Heart left ventricle (tissue), 16 donors: Measurements from ENCODE around the gene URM1. TPM values are rescaled to one million over a fixed set of nuclear protein-coding genes. Genes with fewer than 3 reads are reported as not detected.

Source experiments
- ATAC-seq, 4 donors: fragments of 200-7000 bp; cut with Tn5 transposase; one replicate each; pipeline ENCODE4 v1.9.1; 2020 to 2022; ENCODE audit warnings: moderate library complexity in 4 of 4, mild to moderate bottlenecking in 3 of 4, moderate number of reproducible peaks in 1 of 4
- DNase-seq, 5 donors: peaks; one replicate each; pipeline ENCODE4 v3.0.0-alpha.2; 2020
- H3K27ac ChIP-seq, 12 donors: fragments of 200-600 bp; sonication (generic) in 4 of 12; one replicate each; pipeline versions ENCODE4 v1.5.0 to v1.8.0; 2016 to 2022; ENCODE audit warnings: mild to moderate bottlenecking in 2 of 12
- H3K27me3 ChIP-seq, 9 donors: fragments of 200-600 bp; sonication (generic) in 2 of 9; one replicate each; pipeline versions ENCODE4 v1.5.1 to v1.8.0; 2016 to 2022; ENCODE audit warnings: mild to moderate bottlenecking in 3 of 9
- H3K36me3 ChIP-seq, 9 donors: fragments of 200-600 bp; sonication (generic) in 2 of 9; one replicate each; pipeline versions ENCODE4 v1.5.0 to v1.8.0; 2018 to 2022; ENCODE audit warnings: mild to moderate bottlenecking in 2 of 9
- H3K4me1 ChIP-seq, 12 donors: fragments of 200-600 bp; sonication (generic) in 4 of 12; one replicate each; pipeline versions ENCODE4 v1.5.0 to v1.8.0; 2016 to 2022; ENCODE audit warnings: mild to moderate bottlenecking in 3 of 12
- H3K4me3 ChIP-seq, 12 donors: fragments of 200-600 bp; sonication (generic) in 4 of 12; one replicate each; pipeline versions ENCODE4 v1.5.0 to v1.8.0; 2017 to 2022; ENCODE audit warnings: mild to moderate bottlenecking in 9 of 12, moderate library complexity in 4 of 12
- H3K9me3 ChIP-seq, 12 donors: fragments of 200-600 bp; sonication (generic) in 4 of 12; one replicate each; pipeline versions ENCODE4 v1.5.0 to v1.8.0; 2016 to 2022; ENCODE audit warnings: mild to moderate bottlenecking in 1 of 12
- CTCF ChIP-seq, 12 donors: fragments of 200-600 bp; sonication (generic) in 4 of 12; IDR thresholded peaks; one replicate each; pipeline versions ENCODE4 v1.5.0 to v1.8.0; 2018 to 2022; ENCODE audit warnings: antibody characterized with exemption in 12 of 12, mild to moderate bottlenecking in 5 of 12
- POLR2A ChIP-seq, 2 donors: fragments of 450-650 bp; IDR thresholded peaks; one replicate each; pipeline ENCODE4 v1.6.1; 2017; ENCODE audit warnings: antibody characterized with exemption in 2 of 2, mild to moderate bottlenecking in 2 of 2, moderate library complexity in 2 of 2
- WGBS, 4 donors: extraction: QIAGEN DNeasy Blood & Tissue Kit in 2 of 4; methylation state at CpG; one replicate each; pipeline versions ENCODE4 v1.1.5 to v1.1.7; 2013 to 2018; 5-methylcytosine and 5-hydroxymethylcytosine counted together
- intact Hi-C, 10 donors: fragments of 100-400 bp; cut with DNase I; formaldehyde crosslinking; loops; one replicate each; pipeline versions ENCODE4 v1.11.1 to v1.14.2; 2022
- polyA plus RNA-seq, 2 donors: library from polyadenylated mRNA; stranded (reverse); fragments of 200-250 nt; gene quantifications; one replicate each; pipeline ENCODE4 v1.2.3, GENCODE V29; 2013
- total RNA-seq, 9 donors: library from RNA; depleted of rRNA in 2 of 9; stranded (reverse); fragments of >200 nt in 2 of 9; fragmentation: NEBNext Ultra II Directional in 3 of 9; extraction: Animal tissue kit (Norgen Biotek cat#: 25700) in 3 of 9; gene quantifications; one replicate each; pipeline versions ENCODE4 v1.1.0 to v1.2.4, GENCODE V29; 2016 to 2023
- donor health status: ischemic (EF 13 %, LVEDD 7.1; RV severe dilation, severe dysfunction).
- donor health status: healthy with polysubstance abuse.
- donor health status: DM: no; HTN: yes; CAD: no.
- donor health status: DM: no; HTN: no; CAD: no.
- donor health status: ischemic (EF 25% LVEDD 6.9; RV normal size, moderate dysfunction).
- donor health status: ischemic (EF 25% LVEDD 5.7; RV mildly dilated, moderate dysfunction).
- donor health status: healthy.
- donor health status: DM: yes; HTN: yes; CAD: no.
- donor health status: ischemic (EF 35%, LVEDD 5.7; RV mildly dilated, moderate dysfunction).
- donor health status: nonischemic (EF 11% LVEDD 7.7; RV severe dilation, severe dysfunction).
- donor health status: DM: yes; HTN: yes; CAD: no.
- donor health status: PGD.
- donor health status: ischemic (EF 29% LVEDD 5.4; RV normal size, mild dysfunction).
- donor health status: nonischemic (EF 23%, LVEDD 6.1; RV moderate dilation, normal function).

Gene URM1
- total and polyA plus RNA-seq, 11 donors: 30.2 to 85.6 (median 45.4) TPM

- Histone ChIP-seq H3K9me3 (no peaks in the 10 kb centered on the region), H3K4me3 (no peak overlapping the region), H3K27me3 (no peaks in the 10 kb centered on the region), H3K36me3 (peaks cover 0 to 85% (median 68%) of the 10 kb centered on the region in 9 donors), H3K4me1 (peaks cover 0 to 17% (median 0%) of the 10 kb centered on the region in 12 donors), H3K27ac (no peak overlapping the region)
- 82 to 90% (median 84%) methylated on average over 7 of the region's 7 CpGs for WGBS, 4 donors
- DNase-seq (no peak), ATAC-seq (no peak)
- intact Hi-C loops: no loop called here
- TF ChIP-seq CTCF (IDR thresholded peaks at IDR 0.05) (no peak), POLR2A (IDR thresholded peaks at IDR 0.05) (no peak)
Measured at GRCh38 chr9:128384801-128385495, 13.8 kb downstream of the URM1 start.

- peaks cover 0 to 19% (median 0%) of the 10 kb centered on the region in 12 donors for H3K4me1 ChIP-seq
- H3K4me3 ChIP-seq: no peak overlapping the region
- peaks cover 0 to 3% (median 0%) of the 10 kb centered on the region in 9 donors for H3K27me3 ChIP-seq
- ATAC-seq: no peak
- H3K36me3 ChIP-seq: peaks cover 0 to 89% (median 66%) of the 10 kb centered on the region in 9 donors
- 75 to 84% (median 79%) methylated on average over 11 to 18 of the region's 18 CpGs for WGBS, 4 donors
- TF ChIP-seq POLR2A (IDR thresholded peaks at IDR 0.05): no peak
- TF ChIP-seq CTCF (IDR thresholded peaks at IDR 0.05): no peak
- no peaks in the 10 kb centered on the region for H3K9me3 ChIP-seq
- no peak for DNase-seq
- H3K27ac ChIP-seq: no peak overlapping the region
- intact Hi-C loops: no loop called here
Measured at GRCh38 chr9:128385496-128386460, 14.6 kb downstream of the URM1 start.

GRCh38 chr9:128388150-128388549, 17.0 kb downstream of the URM1 start:
- Histone ChIP-seq H3K36me3 (peaks cover 0 to 89% (median 55%) of the 10 kb centered on the region in 9 donors), H3K27ac (no peak overlapping the region)
- intact Hi-C loops: no loop called here

More at GRCh38 chr9:128388150-128388549, 17.0 kb downstream of the URM1 start:
- WGBS, 4 donors: 89 to 94% (median 91%) methylated on average over 9 to 10 of the region's 10 CpGs
- no peak for ATAC-seq
- Histone ChIP-seq H3K9me3 (no peaks in the 10 kb centered on the region), H3K4me3 (no peak overlapping the region), H3K4me1 (peaks cover 0 to 9% (median 0%) of the 10 kb centered on the region in 12 donors), H3K27me3 (peaks cover 0 to 6% (median 0%) of the 10 kb centered on the region in 9 donors)
- TF ChIP-seq CTCF (IDR thresholded peaks at IDR 0.05): no peak
- no peak for TF ChIP-seq POLR2A (IDR thresholded peaks at IDR 0.05)
- no peak for DNase-seq
